H9 (cell line): ENCODE measurements around the gene TRERF1. TPM values are rescaled to one million over a fixed set of nuclear protein-coding genes. Genes with fewer than 3 reads are reported as not detected.

Experiments
- DNase-seq: peaks from one replicate; pipeline ENCODE4 v3.0.0-alpha.2; 2017
- H2AFZ ChIP-seq: one replicate; pipeline ENCODE4 v1.6.1; 2013; ENCODE audit warnings: mild to moderate bottlenecking, low read length, control low read depth, moderate library complexity
- H2AK5ac ChIP-seq: 2 replicates; pipeline ENCODE4 v1.6.1; 2013; ENCODE audit warnings: low read length, control low read depth, mixed read lengths; ENCODE audit not compliant: insufficient read length
- H2BK120ac ChIP-seq: one replicate; pipeline ENCODE4 v1.6.1; 2013; ENCODE audit warnings: low read depth, mild to moderate bottlenecking, low read length, control low read depth, inconsistent platforms; ENCODE audit not compliant: poor library complexity, severe bottlenecking
- H2BK12ac ChIP-seq: 2 replicates; pipeline ENCODE4 v1.6.1; 2013; ENCODE audit warnings: low read length, control low read depth, mixed read lengths, low read depth; ENCODE audit not compliant: insufficient read length
- H2BK15ac ChIP-seq: 2 replicates; pipeline ENCODE4 v1.6.1; 2013; ENCODE audit warnings: low read depth, low read length, control low read depth
- H2BK20ac ChIP-seq: one replicate; pipeline ENCODE4 v1.6.1; 2013; ENCODE audit warnings: low read depth, mild to moderate bottlenecking, low read length, control low read depth, inconsistent platforms; ENCODE audit not compliant: poor library complexity, severe bottlenecking
- H2BK5ac ChIP-seq: 2 replicates; pipeline ENCODE4 v1.6.1; 2013; ENCODE audit warnings: low read length, control low read depth, mixed read lengths; ENCODE audit not compliant: insufficient read length
- H3K14ac ChIP-seq: 2 replicates; pipeline ENCODE4 v1.6.1; 2013; ENCODE audit warnings: low read length, control low read depth; ENCODE audit not compliant: insufficient read depth
- H3K18ac ChIP-seq: 2 replicates; pipeline ENCODE4 v1.6.1; 2013; ENCODE audit warnings: low read depth, mild to moderate bottlenecking, mixed read lengths, low read length, control low read depth; ENCODE audit not compliant: insufficient read length
- H3K23ac ChIP-seq: 2 replicates; pipeline ENCODE4 v1.6.1; 2013; ENCODE audit warnings: low read length, control low read depth, mixed read lengths, low read depth; ENCODE audit not compliant: insufficient read length
- H3K23me2 ChIP-seq: 2 replicates; pipeline ENCODE4 v1.6.1; 2013; ENCODE audit warnings: low read depth, mild to moderate bottlenecking, mixed read lengths, low read length, control low read depth; ENCODE audit not compliant: insufficient read length, poor library complexity, severe bottlenecking
- H3K27ac ChIP-seq: 2 replicates; pipeline ENCODE4 v1.5.1; 2013; ENCODE audit warnings: low read length, control low read depth, mixed read lengths, low read depth; ENCODE audit not compliant: insufficient read length
- H3K27me3 ChIP-seq: 2 replicates; pipeline ENCODE4 v1.6.1; 2013; ENCODE audit warnings: low read length, control low read depth, inconsistent platforms; ENCODE audit not compliant: insufficient read depth
- H3K4ac ChIP-seq: 2 replicates; pipeline ENCODE4 v1.6.1; 2013; ENCODE audit warnings: low read depth, mild to moderate bottlenecking, control low read depth, inconsistent platforms, low read length, moderate library complexity
- H3K4me1 ChIP-seq: 2 replicates; pipeline ENCODE4 v1.6.1; 2013; ENCODE audit warnings: low read length, control low read depth, inconsistent platforms; ENCODE audit not compliant: insufficient read depth
- H3K4me2 ChIP-seq: 2 replicates; pipeline ENCODE4 v1.6.1; 2013; ENCODE audit warnings: low read length, control low read depth, mixed read lengths; ENCODE audit not compliant: insufficient read length, insufficient read depth
- H3K56ac ChIP-seq: 2 replicates; pipeline ENCODE4 v1.6.1; 2013; ENCODE audit warnings: low read depth, mild to moderate bottlenecking, mixed read lengths, low read length, control low read depth; ENCODE audit not compliant: insufficient read length
- H3K79me1 ChIP-seq: 2 replicates; pipeline ENCODE4 v1.6.1; 2013; ENCODE audit warnings: low read depth, mild to moderate bottlenecking, moderate library complexity, low read length, control low read depth, inconsistent platforms; ENCODE audit not compliant: insufficient read depth, poor library complexity, severe bottlenecking
- H3K79me2 ChIP-seq: 2 replicates; pipeline ENCODE4 v1.6.1; 2013; ENCODE audit warnings: low read length, control low read depth, inconsistent platforms; ENCODE audit not compliant: insufficient read depth
- H3K9ac ChIP-seq: 2 replicates; pipeline ENCODE4 v1.6.1; 2013; ENCODE audit warnings: low read length, control low read depth, mixed read lengths; ENCODE audit not compliant: insufficient read length; ENCODE audit errors: extremely low read depth
- H3K9me3 ChIP-seq: one replicate; pipeline ENCODE4 v1.6.1; 2013; ENCODE audit warnings: low read depth, low read length, inconsistent platforms; ENCODE audit not compliant: control insufficient read depth
- H3T11ph ChIP-seq: one replicate; pipeline ENCODE4 v1.6.1; 2013; ENCODE audit warnings: mild to moderate bottlenecking, low read length, control low read depth, inconsistent platforms
- H4K20me1 ChIP-seq: one replicate; pipeline ENCODE4 v1.6.1; 2013; ENCODE audit not compliant: control insufficient read depth, insufficient read length, insufficient read depth
- H4K5ac ChIP-seq: 2 replicates; pipeline ENCODE4 v1.6.1; 2013; ENCODE audit warnings: low read depth, mild to moderate bottlenecking, mixed read lengths, low read length, control low read depth; ENCODE audit not compliant: insufficient read length
- H4K8ac ChIP-seq: replicated peaks from 2 replicates; pipeline ENCODE4 v1.6.1; 2013; ENCODE audit warnings: low read length, control low read depth, mixed read lengths, low read depth; ENCODE audit not compliant: insufficient read length
- H4K91ac ChIP-seq: 2 replicates; pipeline ENCODE4 v1.6.1; 2013; ENCODE audit warnings: low read depth, mild to moderate bottlenecking, moderate library complexity, mixed read lengths, low read length, control low read depth; ENCODE audit not compliant: insufficient read length
- H3K27ac Mint-ChIP-seq, 3 experiments: 2 replicates in 2 of 3; 3 replicates in 1 of 3; pipeline ENCODE4 v1.8.0; 2020 to 2021; ENCODE audit warnings: mixed read lengths in 3 of 3, mild to moderate bottlenecking in 1 of 3, moderate library complexity in 1 of 3
- H3K27me3 Mint-ChIP-seq: 2 replicates; pipeline ENCODE4 v1.8.0; 2021; ENCODE audit warnings: low read depth, mild to moderate bottlenecking, moderate library complexity, mixed read lengths
- H3K36me3 Mint-ChIP-seq, 3 experiments: 2 replicates in 2 of 3; 3 replicates in 1 of 3; pipeline ENCODE4 v1.8.0; 2020 to 2021; ENCODE audit warnings: low read depth in 3 of 3, mixed read lengths in 3 of 3; ENCODE audit not compliant: insufficient read depth in 1 of 3
- H3K4me1 Mint-ChIP-seq, 2 experiments: 2 replicates each; pipeline ENCODE4 v1.8.0; 2020; ENCODE audit warnings: mixed read lengths in 2 of 2
- H3K4me3 Mint-ChIP-seq, 2 experiments: 2 replicates in 1 of 2; 3 replicates in 1 of 2; pipeline ENCODE4 v1.8.0; 2020 to 2021; ENCODE audit warnings: mild to moderate bottlenecking in 2 of 2, mixed read lengths in 2 of 2, moderate library complexity in 1 of 2
- H3K9me3 Mint-ChIP-seq, 2 experiments: 2 replicates in 1 of 2; 3 replicates in 1 of 2; pipeline ENCODE4 v1.8.0; 2020; ENCODE audit warnings: mild to moderate bottlenecking in 2 of 2, mixed read lengths in 2 of 2, moderate library complexity in 1 of 2
- WGBS: extraction: QIAGEN DNeasy Blood & Tissue Kit; methylation state at CpG from one replicate; pipeline ENCODE4 v1.1.7; 2013; ENCODE audit warnings: missing lambda C conversion rate, low lambda C conversion rate, mixed read lengths; ENCODE audit not compliant: insufficient read length; ENCODE audit errors: extremely low coverage; 5-methylcytosine and 5-hydroxymethylcytosine counted together
- total RNA-seq: library from RNA; stranded (reverse); gene quantifications from 2 replicates; pipeline ENCODE4 v1.2.1, GENCODE V29; 2021
- TF ChIP-seq, protein P1 (sequence below): fragments of 200-600 bp; sonication (generic); conservative IDR thresholded peaks from 3 replicates; pipeline ENCODE4 v1.8.0; 2021; ENCODE audit warnings: antibody characterized with exemption, mild to moderate bottlenecking

Gene TRERF1
- total RNA-seq, 1 experiment from 2014 or later = 19.7 TPM

- H2AFZ ChIP-seq = no peak overlapping the region
- no peak overlapping the region for H3K4me3 Mint-ChIP-seq
- no peak overlapping the region for H2BK20ac ChIP-seq
- H2AK5ac ChIP-seq = no peak overlapping the region
- H3K4me1 ChIP-seq = no peaks in the 10 kb centered on the region
- H3K23me2 ChIP-seq = no peaks in the 10 kb centered on the region
- H3K79me1 ChIP-seq = peaks cover 3% of the 10 kb centered on the region
- no peak overlapping the region for H3K27ac Mint-ChIP-seq
- H3K18ac ChIP-seq = no peak overlapping the region
- H3T11ph ChIP-seq = no peak overlapping the region
- H2BK12ac ChIP-seq = no peak overlapping the region
- H3K23ac ChIP-seq = no peak overlapping the region
- H3K56ac ChIP-seq = no peak overlapping the region
- no peak overlapping the region for H2BK120ac ChIP-seq
- peaks cover 0 to 1% of the 10 kb centered on the region in 2 experiments; a peak in 1 of 4 replicates for H3K4me1 Mint-ChIP-seq
- no peak overlapping the region for H3K4me2 ChIP-seq
- H3K36me3 Mint-ChIP-seq = peaks cover 12 to 42% (median 42%) of the 10 kb centered on the region in 3 experiments; a peak in 6 of 7 replicates
- no peak overlapping the region for H4K8ac ChIP-seq
- H3K79me2 ChIP-seq = no peaks in the 10 kb centered on the region; the same call in 1 of the 2 replicates
- TF ChIP-seq, protein P1, sequence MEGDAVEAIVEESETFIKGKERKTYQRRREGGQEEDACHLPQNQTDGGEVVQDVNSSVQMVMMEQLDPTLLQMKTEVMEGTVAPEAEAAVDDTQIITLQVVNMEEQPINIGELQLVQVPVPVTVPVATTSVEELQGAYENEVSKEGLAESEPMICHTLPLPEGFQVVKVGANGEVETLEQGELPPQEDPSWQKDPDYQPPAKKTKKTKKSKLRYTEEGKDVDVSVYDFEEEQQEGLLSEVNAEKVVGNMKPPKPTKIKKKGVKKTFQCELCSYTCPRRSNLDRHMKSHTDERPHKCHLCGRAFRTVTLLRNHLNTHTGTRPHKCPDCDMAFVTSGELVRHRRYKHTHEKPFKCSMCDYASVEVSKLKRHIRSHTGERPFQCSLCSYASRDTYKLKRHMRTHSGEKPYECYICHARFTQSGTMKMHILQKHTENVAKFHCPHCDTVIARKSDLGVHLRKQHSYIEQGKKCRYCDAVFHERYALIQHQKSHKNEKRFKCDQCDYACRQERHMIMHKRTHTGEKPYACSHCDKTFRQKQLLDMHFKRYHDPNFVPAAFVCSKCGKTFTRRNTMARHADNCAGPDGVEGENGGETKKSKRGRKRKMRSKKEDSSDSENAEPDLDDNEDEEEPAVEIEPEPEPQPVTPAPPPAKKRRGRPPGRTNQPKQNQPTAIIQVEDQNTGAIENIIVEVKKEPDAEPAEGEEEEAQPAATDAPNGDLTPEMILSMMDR = no peak
- no peak for DNase-seq
- WGBS = no CpG with 5 or more reads among the region's 3 CpGs
- H2BK5ac ChIP-seq = no peak overlapping the region
- no peak overlapping the region for H3K27ac ChIP-seq
- H4K5ac ChIP-seq = no peak overlapping the region
- no peak overlapping the region for H3K9ac ChIP-seq
- no peaks in the 10 kb centered on the region for H3K9me3 Mint-ChIP-seq
- no peaks in the 10 kb centered on the region for H3K27me3 ChIP-seq
- H2BK15ac ChIP-seq = no peak overlapping the region
- no peaks in the 10 kb centered on the region for H3K9me3 ChIP-seq
- no peak overlapping the region for H3K14ac ChIP-seq
- H4K20me1 ChIP-seq = no peaks in the 10 kb centered on the region
- no peak overlapping the region for H3K4ac ChIP-seq
- no peaks in the 10 kb centered on the region for H3K27me3 Mint-ChIP-seq
- no peak overlapping the region for H4K91ac ChIP-seq
Observed at GRCh38 chr6:42295677-42296076, 156.0 kb downstream of the TRERF1 start.
